ENCODE data around the gene VWA5B2.

DNA sequence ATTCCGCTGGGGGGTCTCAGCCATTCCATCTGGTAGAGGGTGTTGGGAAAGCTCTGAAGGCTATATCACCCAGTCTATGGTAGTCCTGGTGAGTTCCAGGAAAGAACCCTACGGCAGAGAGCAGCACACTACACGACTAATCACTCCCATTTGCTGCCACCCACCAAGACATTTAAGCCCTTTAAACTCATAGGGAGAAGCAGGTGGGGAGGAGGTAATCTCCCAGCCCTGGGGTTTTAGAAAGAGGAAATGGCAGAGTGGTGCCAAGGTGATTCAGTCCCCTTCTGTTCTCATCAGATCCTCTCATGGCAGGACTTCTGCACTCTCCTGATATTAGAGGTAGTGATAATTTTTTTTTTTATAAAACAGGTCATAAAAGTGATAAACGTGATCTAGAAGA is 10.6 kb upstream of the VWA5B2 start:
- no peak for TF ChIP-seq ZFX (IDR thresholded peaks at IDR 0.05)
- TF ChIP-seq, protein P1, sequence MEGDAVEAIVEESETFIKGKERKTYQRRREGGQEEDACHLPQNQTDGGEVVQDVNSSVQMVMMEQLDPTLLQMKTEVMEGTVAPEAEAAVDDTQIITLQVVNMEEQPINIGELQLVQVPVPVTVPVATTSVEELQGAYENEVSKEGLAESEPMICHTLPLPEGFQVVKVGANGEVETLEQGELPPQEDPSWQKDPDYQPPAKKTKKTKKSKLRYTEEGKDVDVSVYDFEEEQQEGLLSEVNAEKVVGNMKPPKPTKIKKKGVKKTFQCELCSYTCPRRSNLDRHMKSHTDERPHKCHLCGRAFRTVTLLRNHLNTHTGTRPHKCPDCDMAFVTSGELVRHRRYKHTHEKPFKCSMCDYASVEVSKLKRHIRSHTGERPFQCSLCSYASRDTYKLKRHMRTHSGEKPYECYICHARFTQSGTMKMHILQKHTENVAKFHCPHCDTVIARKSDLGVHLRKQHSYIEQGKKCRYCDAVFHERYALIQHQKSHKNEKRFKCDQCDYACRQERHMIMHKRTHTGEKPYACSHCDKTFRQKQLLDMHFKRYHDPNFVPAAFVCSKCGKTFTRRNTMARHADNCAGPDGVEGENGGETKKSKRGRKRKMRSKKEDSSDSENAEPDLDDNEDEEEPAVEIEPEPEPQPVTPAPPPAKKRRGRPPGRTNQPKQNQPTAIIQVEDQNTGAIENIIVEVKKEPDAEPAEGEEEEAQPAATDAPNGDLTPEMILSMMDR (conservative IDR thresholded peaks at IDR 0.05), result no peak
